HG02938 (cell line): Measurements from ENCODE around the gene UNC13B.
"Not testable (repeated sequence)": the region's sequence is repeated elsewhere in the genome, so short reads cannot be mapped to it uniquely, and the experiment has no call there.

Experiments
- ATAC-seq: cut with Tn5 transposase; IDR thresholded peaks from one replicate; pipeline ENCODE4 v1.9.1; 2021; ENCODE audit warnings: mild to moderate bottlenecking, moderate library complexity; ENCODE audit not compliant: unreplicated experiment

Gene UNC13B

GRCh38 chr9:35364817-35365585 is 203.2 kb downstream of the UNC13B start:
- no peak for ATAC-seq

GRCh38 chr9:35366627-35367026 is 204.8 kb downstream of the UNC13B start:
- no peak for ATAC-seq

- ATAC-seq: no peak
Measured at GRCh38 chr9:35367451-35367850, 205.6 kb downstream of the UNC13B start.

- no peak for ATAC-seq
Measured at GRCh38 chr9:35370241-35370640, 208.4 kb downstream of the UNC13B start.

GRCh38 chr9:35374436-35374835 is 212.6 kb downstream of the UNC13B start:
- no peak for ATAC-seq

- ATAC-seq: no peak
Measured at GRCh38 chr9:35374910-35375309, 213.1 kb downstream of the UNC13B start.

- no peak for ATAC-seq
Measured at GRCh38 chr9:35380039-35380438, 218.2 kb downstream of the UNC13B start.

- no peak for ATAC-seq
Measured at GRCh38 chr9:35380619-35381018, 218.8 kb downstream of the UNC13B start.

GRCh38 chr9:35385042-35385441 is 223.2 kb downstream of the UNC13B start:
- no peak for ATAC-seq

GRCh38 chr9:35395076-35395705 is 233.4 kb downstream of the UNC13B start:
- ATAC-seq: no peak

GRCh38 chr9:35395706-35396101 is 233.9 kb downstream of the UNC13B start:
- no peak for ATAC-seq

GRCh38 chr9:35396560-35397215 is 234.9 kb downstream of the UNC13B start:
- no peak for ATAC-seq

- ATAC-seq: no peak
Measured at GRCh38 chr9:35397216-35397698, 235.4 kb downstream of the UNC13B start.

GRCh38 chr9:35397923-35398322 is 236.1 kb downstream of the UNC13B start:
- no peak for ATAC-seq

- ATAC-seq: no peak
Measured at GRCh38 chr9:35398651-35399335, 237.0 kb downstream of the UNC13B start.

GRCh38 chr9:35404865-35405264 is 243.1 kb downstream of the UNC13B start:
- ATAC-seq: no peak

GRCh38 chr9:35406183-35406959 is 244.6 kb downstream of the UNC13B start:
- no peak for ATAC-seq

- ATAC-seq: no peak
Measured at GRCh38 chr9:35407846-35408245, 246.0 kb downstream of the UNC13B start.

GRCh38 chr9:35409434-35409833 is 247.6 kb downstream of the UNC13B start:
- not testable (repeated sequence) for ATAC-seq

GRCh38 chr9:35414889-35415288 is 253.1 kb downstream of the UNC13B start:
- ATAC-seq: no peak
